OCI-LY7 (cell line): Measurements from ENCODE around the gene FOXP1. TPM values are rescaled to one million over a fixed set of nuclear protein-coding genes. Genes with fewer than 3 reads are reported as not detected.

Experiments
- BruUV-seq: library from RNA; stranded (reverse); fragments of 400-500 nt; replicated peaks from 2 replicates; lab custom pipeline; 2021; lab: Mats Ljungman, UMichigan
- CTCF ChIA-PET: fragments of 300-600 bp; sonication (Branson Sonifier 250); formaldehyde crosslinking; loops from one replicate; lab custom pipeline; 2022; ENCODE audit warnings: antibody characterized with exemption; ENCODE audit not compliant: unreplicated experiment; lab: Charles Lee
- POLR2A ChIA-PET: fragments of 300-600 bp; sonication (Branson Sonifier 250); formaldehyde crosslinking; loops from one replicate; lab custom pipeline; 2022; ENCODE audit warnings: antibody characterized with exemption; lab: Charles Lee
- DNase-seq: peaks from one replicate; pipeline ENCODE4 v3.0.0-alpha.2; 2015; ENCODE audit warnings: low spot score
- H2AFZ ChIP-seq: fragments of 200-600 bp; sonication (generic), shearing (Covaris generic); 2 replicates; pipeline ENCODE4 v1.6.1; 2014; ENCODE audit warnings: mild to moderate bottlenecking, antibody characterized with exemption, low read length, moderate library complexity
- H3K27ac ChIP-seq: fragments of 200-600 bp; sonication (generic); 2 replicates; pipeline ENCODE4 v1.5.1; 2014; ENCODE audit warnings: mixed run types, low read depth, mild to moderate bottlenecking, moderate library complexity, low read length, inconsistent platforms; ENCODE audit not compliant: poor library complexity, severe bottlenecking
- H3K36me3 ChIP-seq: fragments of 200-600 bp; sonication (generic); 2 replicates; pipeline ENCODE4 v1.6.1; 2014; ENCODE audit warnings: mild to moderate bottlenecking, antibody characterized with exemption, low read length, moderate library complexity, mixed read lengths; ENCODE audit not compliant: insufficient read depth
- H3K4me1 ChIP-seq: fragments of 200-600 bp; sonication (generic); 2 replicates; pipeline ENCODE4 v1.5.1; 2014; ENCODE audit warnings: mild to moderate bottlenecking, low read length; ENCODE audit not compliant: insufficient read depth, poor library complexity, severe bottlenecking
- H3K4me2 ChIP-seq: fragments of 200-600 bp; sonication (generic); 2 replicates; pipeline ENCODE4 v1.6.1; 2014; ENCODE audit warnings: mild to moderate bottlenecking, low read length
- H3K4me3 ChIP-seq: fragments of 200-600 bp; sonication (generic); 2 replicates; pipeline ENCODE4 v1.5.1; 2014; ENCODE audit warnings: mild to moderate bottlenecking, low read depth, low read length; ENCODE audit not compliant: poor library complexity, severe bottlenecking
- H3K79me2 ChIP-seq: fragments of 200-600 bp; sonication (generic); 2 replicates; pipeline ENCODE4 v1.6.1; 2016; ENCODE audit warnings: low read depth, mild to moderate bottlenecking, low read length, moderate library complexity, mixed read lengths; ENCODE audit not compliant: insufficient read depth
- H3K9me2 ChIP-seq: fragments of 200-600 bp; sonication (generic); 2 replicates; pipeline ENCODE4 v1.6.1; 2016; ENCODE audit warnings: mild to moderate bottlenecking, low read length, mixed read lengths; ENCODE audit not compliant: insufficient read depth
- H3K9me3 ChIP-seq: fragments of 200-600 bp; sonication (generic); 2 replicates; pipeline ENCODE4 v1.6.1; 2014; ENCODE audit warnings: mild to moderate bottlenecking, mixed run types, low read length, mixed read lengths
- H4K20me1 ChIP-seq: fragments of 200-600 bp; sonication (generic); 2 replicates; pipeline ENCODE4 v1.6.1; 2014; ENCODE audit warnings: mild to moderate bottlenecking, antibody characterized with exemption, low read length, moderate library complexity, mixed read lengths; ENCODE audit not compliant: insufficient read depth
- CTCF ChIP-seq: fragments of 200-600 bp; sonication (generic); conservative IDR thresholded peaks from 2 replicates; pipeline ENCODE4 v1.5.1; 2014; ENCODE audit warnings: mild to moderate bottlenecking, antibody characterized with exemption, low read length, moderate library complexity, mixed read lengths
- EZH2phosphoT487 ChIP-seq: fragments of 200-600 bp; sonication (generic); IDR thresholded peaks from 2 replicates; pipeline ENCODE4 v1.6.1; 2018; ENCODE audit warnings: low read depth, borderline replicate concordance, mild to moderate bottlenecking, mixed run types, antibody characterized with exemption, low read length, moderate library complexity, mixed read lengths
- intact Hi-C: fragments of 100-400 bp; cut with micrococcal nuclease; formaldehyde crosslinking; loops from one replicate; pipeline ENCODE4 v1.10.0; 2022; ENCODE audit not compliant: unreplicated experiment
- total RNA-seq, 2 experiments: library from RNA; depleted of rRNA in 1 of 2; stranded (reverse); fragments of >200 nt in 1 of 2; shearing (Covaris generic) in 1 of 2; gene quantifications; 2 replicates each; pipeline ENCODE4 v1.2.3, GENCODE V29; 2014 to 2022

FOXP1 gene
- total RNA-seq, 2 experiments from 2014 or later = 87.3 to 151 TPM

GRCh38 chr3:71599416-71599815 lies 15.9 kb upstream of the FOXP1 start:
- ChIA-PET CTCF (no interaction called here), POLR2A (interaction anchor here (0.8 to 2.1 kb wide), 4 partner anchors 9 to 46 kb away, joined by 3 to 6 read pairs (median 4); no protein-coding TSS in a partner anchor)
- Histone ChIP-seq H3K79me2 (no peaks in the 10 kb centered on the region), H2AFZ (no peak overlapping the region), H3K4me2 (no peak overlapping the region), H3K9me2 (no peaks in the 10 kb centered on the region), H3K4me1 (no peaks in the 10 kb centered on the region), H3K4me3 (no peak overlapping the region), H3K9me3 (0 out of 2 replicates have a peak, but pooled peaks cover 2% of the 10 kb centered on the region), H3K36me3 (no peaks in the 10 kb centered on the region), H4K20me1 (no peaks in the 10 kb centered on the region), H3K27ac (no peak overlapping the region)
- TF ChIP-seq EZH2phosphoT487 (no peak), CTCF (no peak)
- no TSS peak for BruUV-seq
- no peak for DNase-seq
- intact Hi-C loops = no loop called here

- Histone ChIP-seq H3K9me2 (no peaks in the 10 kb centered on the region), H3K4me2 (no peak overlapping the region), H3K79me2 (no peaks in the 10 kb centered on the region), H3K27ac (no peak overlapping the region), H3K36me3 (no peaks in the 10 kb centered on the region), H4K20me1 (no peaks in the 10 kb centered on the region), H2AFZ (no peak overlapping the region), H3K9me3 (0 out of 2 replicates have a peak, but pooled peaks cover 4% of the 10 kb centered on the region), H3K4me3 (no peak overlapping the region), H3K4me1 (no peaks in the 10 kb centered on the region)
- intact Hi-C loops = no loop called here
- ChIA-PET POLR2A (interaction anchor here (0.6 kb wide), 1 partner anchor 143 kb away, joined by 3 read pairs; no protein-coding TSS in a partner anchor), CTCF (no interaction called here)
- TF ChIP-seq CTCF = no peak
- TF ChIP-seq EZH2phosphoT487 = no peak
- DNase-seq = no peak
- BruUV-seq = no TSS peak
Measured at GRCh38 chr3:71598292-71598691, 14.8 kb upstream of the FOXP1 start.

GRCh38 chr3:71597286-71597685 lies 13.8 kb upstream of the FOXP1 start:
- ChIA-PET POLR2A (interaction anchor here (0.7 kb wide), 1 partner anchor 10 kb away, joined by 3 read pairs; no protein-coding TSS in a partner anchor), CTCF (no interaction called here)
- no peak for DNase-seq
- no TSS peak for BruUV-seq
- Histone ChIP-seq H3K4me2 (no peak overlapping the region), H2AFZ (no peak overlapping the region), H3K27ac (no peak overlapping the region), H3K4me1 (no peaks in the 10 kb centered on the region), H3K79me2 (no peaks in the 10 kb centered on the region), H3K9me3 (0 out of 2 replicates have a peak, but pooled peaks cover 4% of the 10 kb centered on the region), H3K4me3 (no peak overlapping the region), H4K20me1 (no peaks in the 10 kb centered on the region), H3K9me2 (no peaks in the 10 kb centered on the region), H3K36me3 (no peaks in the 10 kb centered on the region)
- TF ChIP-seq CTCF = no peak
- TF ChIP-seq EZH2phosphoT487 = no peak
- intact Hi-C loops = no loop called here
